ENCODE results near the gene NELFB. TPM values are rescaled to one million over a fixed set of nuclear protein-coding genes. Genes with fewer than 3 reads are reported as not detected.

The NELFB gene
- total RNA-seq, 2 experiments from 2014 or later: 62.6 to 74.8 TPM

- intact Hi-C loops (cut with micrococcal nuclease; ENCODE audit: unreplicated experiment): no loop called here
- DNase-seq (ENCODE audit: low spot score): no peak
- Histone ChIP-seq H3K9me2 (ENCODE audit: insufficient read depth, low read length) (no peaks in the 10 kb centered on the region), H3K4me3 (ENCODE audit: low read depth, low read length, poor library complexity, severe bottlenecking) (no peak overlapping the region), H3K36me3 (ENCODE audit: insufficient read depth, low read length) (peaks cover 49% of the 10 kb centered on the region; the same call in 1 of the 2 replicates), H3K9me3 (ENCODE audit: low read length) (no peaks in the 10 kb centered on the region), H3K79me2 (ENCODE audit: insufficient read depth, low read depth, low read length) (no peaks in the 10 kb centered on the region), H4K20me1 (ENCODE audit: insufficient read depth, low read length) (no peaks in the 10 kb centered on the region), H2AFZ (ENCODE audit: low read length) (no peak overlapping the region), H3K27ac (ENCODE audit: low read depth, low read length, poor library complexity, severe bottlenecking) (no peak overlapping the region), H3K4me2 (ENCODE audit: low read length) (no peak overlapping the region), H3K4me1 (ENCODE audit: insufficient read depth, low read length, poor library complexity, severe bottlenecking) (peaks cover 15% of the 10 kb centered on the region)
- ChIA-PET CTCF (ENCODE audit: unreplicated experiment) (no interaction called here), POLR2A (no interaction called here)
- no TSS peak for BruUV-seq (replicated peaks)
- TF ChIP-seq EZH2phosphoT487 (IDR thresholded peaks at IDR 0.05; ENCODE audit: borderline replicate concordance, low read depth, low read length) (no peak), CTCF (conservative IDR thresholded peaks at IDR 0.05; ENCODE audit: low read length) (no peak)
Measured at GRCh38 chr9:137218212-137218753, 36.8 kb upstream of the NELFB start.

GRCh38 chr9:137218754-137219271 is 36.3 kb upstream of the NELFB start:
- no peak for TF ChIP-seq CTCF (conservative IDR thresholded peaks at IDR 0.05; ENCODE audit: low read length)
- no peak for TF ChIP-seq EZH2phosphoT487 (IDR thresholded peaks at IDR 0.05; ENCODE audit: borderline replicate concordance, low read depth, low read length)
- H2AFZ ChIP-seq (ENCODE audit: low read length): no peak overlapping the region
- H3K9me2 ChIP-seq (ENCODE audit: insufficient read depth, low read length): no peaks in the 10 kb centered on the region
- H3K36me3 ChIP-seq (ENCODE audit: insufficient read depth, low read length): peaks cover 47% of the 10 kb centered on the region; the same call in 1 of the 2 replicates
- no TSS peak for BruUV-seq (replicated peaks)
- no peak for DNase-seq (ENCODE audit: low spot score)
- CTCF ChIA-PET (ENCODE audit: unreplicated experiment): no interaction called here
- H4K20me1 ChIP-seq (ENCODE audit: insufficient read depth, low read length): no peaks in the 10 kb centered on the region
- no peak overlapping the region for H3K4me3 ChIP-seq (ENCODE audit: low read depth, low read length, poor library complexity, severe bottlenecking)
- no peak overlapping the region for H3K4me2 ChIP-seq (ENCODE audit: low read length)
- no peak overlapping the region for H3K27ac ChIP-seq (ENCODE audit: low read depth, low read length, poor library complexity, severe bottlenecking)
- H3K79me2 ChIP-seq (ENCODE audit: insufficient read depth, low read depth, low read length): no peaks in the 10 kb centered on the region
- POLR2A ChIA-PET: interaction anchor here (0.6 kb wide), 1 partner anchor 16 kb away, joined by 6 read pairs; no protein-coding TSS in a partner anchor
- H3K9me3 ChIP-seq (ENCODE audit: low read length): no peaks in the 10 kb centered on the region
- intact Hi-C loops (cut with micrococcal nuclease; ENCODE audit: unreplicated experiment): no loop called here
- peaks cover 15% of the 10 kb centered on the region for H3K4me1 ChIP-seq (ENCODE audit: insufficient read depth, low read length, poor library complexity, severe bottlenecking)

GRCh38 chr9:137219757-137220316 is 35.3 kb upstream of the NELFB start:
- ChIA-PET POLR2A (no interaction called here), CTCF (ENCODE audit: unreplicated experiment) (no interaction called here)
- no peak overlapping the region for H3K4me3 ChIP-seq (ENCODE audit: low read depth, low read length, poor library complexity, severe bottlenecking)
- H3K27ac ChIP-seq (ENCODE audit: low read depth, low read length, poor library complexity, severe bottlenecking): no peak overlapping the region
- peaks cover 38% of the 10 kb centered on the region; the same call in 1 of the 2 replicates for H3K36me3 ChIP-seq (ENCODE audit: insufficient read depth, low read length)
- DNase-seq (ENCODE audit: low spot score): no peak
- TF ChIP-seq EZH2phosphoT487 (IDR thresholded peaks at IDR 0.05; ENCODE audit: borderline replicate concordance, low read depth, low read length) (no peak), CTCF (conservative IDR thresholded peaks at IDR 0.05; ENCODE audit: low read length) (no peak)
- H3K4me2 ChIP-seq (ENCODE audit: low read length): no peak overlapping the region
- H3K79me2 ChIP-seq (ENCODE audit: insufficient read depth, low read depth, low read length): no peaks in the 10 kb centered on the region
- no peak overlapping the region for H2AFZ ChIP-seq (ENCODE audit: low read length)
- no TSS peak for BruUV-seq (replicated peaks)
- H3K9me3 ChIP-seq (ENCODE audit: low read length): no peaks in the 10 kb centered on the region
- intact Hi-C loops (cut with micrococcal nuclease; ENCODE audit: unreplicated experiment): no loop called here
- no peaks in the 10 kb centered on the region for H4K20me1 ChIP-seq (ENCODE audit: insufficient read depth, low read length)
- H3K9me2 ChIP-seq (ENCODE audit: insufficient read depth, low read length): no peaks in the 10 kb centered on the region
- peaks cover 19% of the 10 kb centered on the region for H3K4me1 ChIP-seq (ENCODE audit: insufficient read depth, low read length, poor library complexity, severe bottlenecking)
